B cell (primary cell): ENCODE measurements around the gene ACRV1. TPM values are rescaled to one million over a fixed set of nuclear protein-coding genes. Genes with fewer than 3 reads are reported as not detected.
A peak's percentile ranks its signal among the peaks of the same experiment; 100 is the strongest.

Experiments used
- ATAC-seq: fragments of 200-7000 bp; cut with Tn5 transposase; one replicate; pipeline ENCODE4 v1.10.0; 2021; ENCODE audit warnings: low read depth, mild to moderate bottlenecking, moderate number of reproducible peaks, moderate library complexity
- CTCF ChIA-PET: fragments of 350-600 bp; sonication (Branson Sonifier 250); formaldehyde crosslinking; loops from one replicate; lab custom pipeline; 2021; ENCODE audit warnings: antibody characterized with exemption, inconsistent platforms; lab: Charles Lee
- POLR2A ChIA-PET: fragments of 350-600 bp; sonication (Branson Sonifier 250); formaldehyde crosslinking; loops from one replicate; lab custom pipeline; 2021; ENCODE audit warnings: antibody characterized with exemption; lab: Charles Lee
- DNase-seq: peaks from one replicate; pipeline ENCODE4 v3.0.0; 2013
- H2AFZ ChIP-seq: 2 replicates; pipeline ENCODE4 v1.6.1; 2012; ENCODE audit warnings: mild to moderate bottlenecking, low read depth, low read length; ENCODE audit not compliant: insufficient read depth, poor library complexity, severe bottlenecking
- H3K27ac ChIP-seq, 2 donors: 1 replicate in 1 of 2; 2 replicates in 1 of 2; pipeline ENCODE4 v1.5.1; 2012 to 2013; ENCODE audit warnings: low read length in 2 of 2, mild to moderate bottlenecking in 2 of 2, moderate library complexity in 1 of 2
- H3K27me3 ChIP-seq, 4 experiments: fragments of 200-600 bp in 1 of 4; sonication (generic) in 1 of 4; replicated peaks in 1 of 4; 1 replicate in 2 of 4; 2 replicates in 2 of 4; pipeline versions ENCODE4 v1.6.1 to v1.7.0; 2013 to 2016; ENCODE audit warnings: low read length in 3 of 4, mild to moderate bottlenecking in 2 of 4, mixed read lengths in 1 of 4, moderate library complexity in 1 of 4; ENCODE audit not compliant: insufficient read depth in 4 of 4, control insufficient read depth in 3 of 4; ENCODE audit errors: control extremely low read depth in 1 of 4
- H3K36me3 ChIP-seq, 2 experiments: replicated peaks in 1 of 2; 1 replicate in 1 of 2; 2 replicates in 1 of 2; pipeline versions ENCODE4 v1.6.1 to v1.7.1; 2013; ENCODE audit warnings: low read length in 1 of 2; ENCODE audit not compliant: insufficient read depth in 2 of 2, control insufficient read depth in 1 of 2; ENCODE audit errors: control extremely low read depth in 1 of 2, extremely low read depth in 1 of 2
- H3K4me1 ChIP-seq, 2 donors: fragments of 200-600 bp in 1 of 2; sonication (generic) in 1 of 2; 1 replicate in 1 of 2; 2 replicates in 1 of 2; pipeline versions ENCODE4 v1.5.1 to v1.6.1; 2013 to 2017; ENCODE audit warnings: low read length in 2 of 2; ENCODE audit not compliant: control insufficient read depth in 2 of 2, insufficient read depth in 2 of 2
- H3K4me2 ChIP-seq: replicated peaks from 2 replicates; pipeline ENCODE3; 2012; ENCODE audit warnings: mild to moderate bottlenecking, low read depth, low read length; ENCODE audit not compliant: poor library complexity, severe bottlenecking
- H3K4me3 ChIP-seq, 5 experiments: fragments of 200-600 bp in 1 of 5; sonication (generic) in 1 of 5; 1 replicate in 3 of 5; 2 replicates in 2 of 5; pipeline versions ENCODE4 v1.5.1 to v1.7.0; 2011 to 2016; ENCODE audit warnings: low read length in 4 of 5, mild to moderate bottlenecking in 4 of 5, low read depth in 2 of 5, control low read depth in 1 of 5, moderate library complexity in 1 of 5; ENCODE audit not compliant: insufficient read depth in 1 of 5; ENCODE audit errors: control extremely low read depth in 1 of 5, extremely low read depth in 1 of 5
- H3K79me2 ChIP-seq: fragments of 200-600 bp; sonication (generic); one replicate; pipeline ENCODE4 v1.6.0; 2016; ENCODE audit warnings: low read length; ENCODE audit not compliant: control insufficient read depth, insufficient read depth
- H3K9ac ChIP-seq: fragments of 200-600 bp; sonication (generic); 2 replicates; pipeline ENCODE4 v1.6.1; 2017; ENCODE audit warnings: mild to moderate bottlenecking, low read length, moderate library complexity
- H3K9me3 ChIP-seq, 3 donors: one replicate each; pipeline versions ENCODE4 v1.6.1 to v1.7.1; 2013; ENCODE audit warnings: low read length in 2 of 3; ENCODE audit not compliant: control insufficient read depth in 2 of 3, insufficient read depth in 1 of 3; ENCODE audit errors: control extremely low read depth in 1 of 3
- H4K20me1 ChIP-seq: 2 replicates; pipeline ENCODE4 v1.6.0; 2012; ENCODE audit warnings: mild to moderate bottlenecking, low read length; ENCODE audit not compliant: insufficient read depth, control insufficient read depth, poor library complexity, severe bottlenecking
- H3K27ac Mint-ChIP-seq: one replicate; pipeline ENCODE4 v1.8.0; 2021; ENCODE audit warnings: mixed read lengths
- H3K27me3 Mint-ChIP-seq: one replicate; pipeline ENCODE4 v1.8.0; 2021; ENCODE audit warnings: mixed read lengths
- H3K4me1 Mint-ChIP-seq: one replicate; pipeline ENCODE4 v1.8.0; 2021; ENCODE audit warnings: mixed read lengths
- H3K4me3 Mint-ChIP-seq: one replicate; pipeline ENCODE4 v1.8.0; 2021; ENCODE audit warnings: mixed read lengths
- H3K9me3 Mint-ChIP-seq: one replicate; pipeline ENCODE4 v1.8.0; 2022; ENCODE audit warnings: mixed read lengths; ENCODE audit not compliant: insufficient read depth
- CTCF ChIP-seq: fragments of 200-600 bp; IDR thresholded peaks from one replicate; pipeline ENCODE4 v1.8.0; 2022; ENCODE audit warnings: antibody characterized with exemption, mild to moderate bottlenecking
- EZH2 ChIP-seq: IDR thresholded peaks from 2 replicates; pipeline ENCODE4 v1.6.1; 2012; ENCODE audit warnings: borderline replicate concordance, low read depth, mild to moderate bottlenecking, moderate library complexity, low read length; ENCODE audit not compliant: insufficient read depth, poor library complexity, severe bottlenecking
- WGBS: methylation state at CpG from one replicate; pipeline ENCODE4 v1.1.5; 2013; ENCODE audit warnings: missing lambda C conversion rate; ENCODE audit not compliant: insufficient coverage; 5-methylcytosine and 5-hydroxymethylcytosine counted together
- intact Hi-C: fragments of 100-400 bp; cut with micrococcal nuclease; formaldehyde crosslinking; loops from one replicate; pipeline ENCODE4 v1.10.0; 2022
- polyA plus RNA-seq: library from polyadenylated mRNA; depleted of rRNA; stranded (reverse); fragments of >200 nt; gene quantifications from 2 replicates; pipeline ENCODE4 v1.2.3, GENCODE V29; 2012
- total RNA-seq, 2 donors: library from RNA; stranded (reverse); fragments of 120-200 nt in 1 of 2; gene quantifications; 1 replicate in 1 of 2; 2 replicates in 1 of 2; pipeline versions ENCODE4 v1.2.3 to v1.2.4, GENCODE V29; 2013 to 2022

Gene ACRV1
- total and polyA plus RNA-seq, 2 donors (not counting 1 experiment from before 2014, with no cell fraction given) = not detected

GRCh38 chr11:125627236-125627910 lies 53.3 kb downstream of the ACRV1 start:
- Histone ChIP-seq H3K9me3 (no peaks in the 10 kb centered on the region), H3K79me2 (no peaks in the 10 kb centered on the region), H2AFZ (peak overlapping the region; percentile 84), H4K20me1 (no peaks in the 10 kb centered on the region), H3K36me3 (no peaks in the 10 kb centered on the region), H3K9ac (no peak overlapping the region), H3K4me2 (peak overlapping the region; percentile 85), H3K4me1 (peaks cover 11 to 18% of the 10 kb centered on the region in 2 donors), H3K4me3 (no peak overlapping the region), H3K27me3 (no peaks in the 10 kb centered on the region), H3K27ac (no peak overlapping the region)
- peak overlapping the region; percentile 53 for H3K4me3 Mint-ChIP-seq
- ChIA-PET CTCF (interaction anchor here (0.9 kb wide), 1 partner anchor 204 kb away, joined by 3 read pairs; no protein-coding TSS in a partner anchor), POLR2A (no interaction called here)
- ATAC-seq (no peak), DNase-seq (no peak)
- WGBS = 100% methylated on average over 1 of the region's 7 CpGs
- intact Hi-C loops = no loop called here
- TF ChIP-seq EZH2 (no peak), CTCF (no peak)
- H3K27ac Mint-ChIP-seq = no peak overlapping the region
- H3K4me1 Mint-ChIP-seq = peaks cover 14% of the 10 kb centered on the region
- no peaks in the 10 kb centered on the region for H3K9me3 Mint-ChIP-seq
- H3K27me3 Mint-ChIP-seq = no peaks in the 10 kb centered on the region
